ENCODE measurements around the gene LRRC7.
"Not testable (repeated sequence)": the region's sequence is repeated elsewhere in the genome, so short reads cannot be mapped to it uniquely, and the experiment has no call there.

The LRRC7 gene

GRCh38 chr1:69697340-69697739 is 129.6 kb downstream of the LRRC7 start:
- no peak for DNase-seq (ENCODE audit: low read depth in 2 of 2)

- no peak for DNase-seq (ENCODE audit: low read depth in 2 of 2)
Measured at GRCh38 chr1:69700770-69701169, 133.0 kb downstream of the LRRC7 start.

GRCh38 chr1:69702085-69702484 is 134.4 kb downstream of the LRRC7 start:
- DNase-seq (ENCODE audit: low read depth in 2 of 2), result no peak

- DNase-seq (ENCODE audit: low read depth in 2 of 2), result no peak
Measured at GRCh38 chr1:69706473-69706872, 138.8 kb downstream of the LRRC7 start.

GRCh38 chr1:69707103-69707502 is 139.4 kb downstream of the LRRC7 start:
- no peak for DNase-seq (ENCODE audit: low read depth in 2 of 2)

GRCh38 chr1:69710484-69711189 is 142.9 kb downstream of the LRRC7 start:
- no peak for DNase-seq (ENCODE audit: low read depth in 2 of 2)

GRCh38 chr1:69711190-69711930 is 143.6 kb downstream of the LRRC7 start:
- DNase-seq (ENCODE audit: low read depth in 2 of 2), result no peak

GRCh38 chr1:69717834-69718233 is 150.1 kb downstream of the LRRC7 start:
- not testable (repeated sequence) for DNase-seq (ENCODE audit: low read depth in 2 of 2)

GRCh38 chr1:69728206-69728605 is 160.5 kb downstream of the LRRC7 start:
- no peak for DNase-seq (ENCODE audit: low read depth in 2 of 2)

GRCh38 chr1:69733061-69733460 is 165.3 kb downstream of the LRRC7 start:
- no peak for DNase-seq (ENCODE audit: low read depth in 2 of 2)

GRCh38 chr1:69737527-69738185 is 169.9 kb downstream of the LRRC7 start:
- DNase-seq (ENCODE audit: low read depth in 2 of 2), result no peak

GRCh38 chr1:69738458-69739250 is 170.9 kb downstream of the LRRC7 start:
- no peak for DNase-seq (ENCODE audit: low read depth in 2 of 2)

- no peak for DNase-seq (ENCODE audit: low read depth in 2 of 2)
Measured at GRCh38 chr1:69739251-69739605, 171.5 kb downstream of the LRRC7 start.

- DNase-seq (ENCODE audit: low read depth in 2 of 2), result no peak
Measured at GRCh38 chr1:69743146-69743545, 175.4 kb downstream of the LRRC7 start.

GRCh38 chr1:69744381-69744780 is 176.7 kb downstream of the LRRC7 start:
- DNase-seq (ENCODE audit: low read depth in 2 of 2), result no peak

- DNase-seq (ENCODE audit: low read depth in 2 of 2), result no peak
Measured at GRCh38 chr1:69747207-69747606, 179.5 kb downstream of the LRRC7 start.

GRCh38 chr1:69750638-69751037 is 182.9 kb downstream of the LRRC7 start:
- no peak for DNase-seq (ENCODE audit: low read depth in 2 of 2)

- DNase-seq (ENCODE audit: low read depth in 2 of 2), result no peak
Measured at GRCh38 chr1:69752831-69753230, 185.1 kb downstream of the LRRC7 start.

- no peak for DNase-seq (ENCODE audit: low read depth in 2 of 2)
Measured at GRCh38 chr1:69754521-69754920, 186.8 kb downstream of the LRRC7 start.

GRCh38 chr1:69755647-69756046 is 187.9 kb downstream of the LRRC7 start:
- no peak for DNase-seq (ENCODE audit: low read depth in 2 of 2)

- no peak for DNase-seq (ENCODE audit: low read depth in 2 of 2)
Measured at GRCh38 chr1:69765951-69766350, 198.2 kb downstream of the LRRC7 start.

Data from stimulated activated CD4-positive, alpha-beta T cell treated with anti-CD3 and anti-CD28 coated beads, Interleukin-1b, Interleukin-23, amount 100 ng/mL, for 1 hour (primary cell).